Right ventricle myocardium inferior (tissue), 1 donor: Measurements from ENCODE around the gene CERS1. TPM values are rescaled to one million over a fixed set of nuclear protein-coding genes. Genes with fewer than 3 reads are reported as not detected.

Experiments used
- ATAC-seq: fragments of 200-7000 bp; cut with Tn5 transposase; one replicate; pipeline ENCODE4 v1.9.1; 2020; ENCODE audit warnings: mild to moderate bottlenecking, moderate library complexity
- DNase-seq: peaks from one replicate; pipeline ENCODE4 v3.0.0; 2021; ENCODE audit errors: missing footprints
- intact Hi-C: fragments of 100-400 bp; cut with DNase I; formaldehyde crosslinking; loops from one replicate; pipeline ENCODE4 v1.11.0; 2022
- long read RNA-seq: library from polyadenylated mRNA; unstranded; transcript quantifications from one replicate; pipeline ENCODE4 v2.0.0, GENCODE V29; 2021
- total RNA-seq: library from RNA; stranded (reverse); fragmentation: NEBNext Ultra II Directional; extraction: Animal tissue kit (Norgen Biotek cat#: 25700); gene quantifications from one replicate; pipeline ENCODE4 v1.2.1, GENCODE V29; 2021
- donor health status: DM: no; HTN: yes; CAD: no; lungs with severe emphysema.

Gene CERS1
- total RNA-seq, result 0.30 TPM
- long read RNA-seq, result 0 reads

GRCh38 chr19:18895824-18896341 is at the start of gene CERS1:
Gene CERS1 (minus strand): TSS chr19:18896158. CDS start chr19:18896072, 86 bp downstream.
- DNase-seq (no peak), ATAC-seq (no peak)
- intact Hi-C loops, result loop anchor here (10.0 kb wide), 1 partner anchor 89 kb away; no protein-coding TSS in a partner anchor

- DNase-seq (no peak), ATAC-seq (no peak)
- intact Hi-C loops, result no loop called here
These were observed 49.3 kb upstream of the CERS1 start for GRCh38 chr19:18945297-18945696.

- ATAC-seq, result no peak
- intact Hi-C loops, result no loop called here
These were observed 47.5 kb upstream of the CERS1 start for GRCh38 chr19:18943465-18943864.

GRCh38 chr19:18942692-18943091 is 46.7 kb upstream of the CERS1 start:
- intact Hi-C loops, result no loop called here
- no peak for DNase-seq
- no peak for ATAC-seq

More at GRCh38 chr19:18943465-18943864, 47.5 kb upstream of the CERS1 start:
- no peak for DNase-seq

GRCh38 chr19:18941628-18942354 is 45.8 kb upstream of the CERS1 start:
- intact Hi-C loops, result no loop called here
- ATAC-seq (no peak), DNase-seq (no peak)

- DNase-seq (peak; percentile 94), ATAC-seq (peak; percentile 86)
- intact Hi-C loops, result no loop called here
These were observed 45.0 kb upstream of the CERS1 start, which contains the start of gene HOMER3 for GRCh38 chr19:18940769-18941627. Gene HOMER3 (minus strand): TSS chr19:18941217. CDS start chr19:18938982, 2,235 bp downstream.

GRCh38 chr19:18939922-18940768 is 44.2 kb upstream of the CERS1 start:
- intact Hi-C loops, result no loop called here
- ATAC-seq (peak; percentile 26), DNase-seq (no peak)

- ATAC-seq, result no peak
- DNase-seq, result no peak
- intact Hi-C loops, result no loop called here
These were observed 43.2 kb upstream of the CERS1 start for GRCh38 chr19:18939163-18939562.

GRCh38 chr19:18933297-18933696 is 37.3 kb upstream of the CERS1 start:
- intact Hi-C loops, result no loop called here
- DNase-seq, result no peak
- ATAC-seq, result no peak

- DNase-seq (peak; percentile 91), ATAC-seq (peak; percentile 85)
- intact Hi-C loops, result no loop called here
These were observed 36.4 kb upstream of the CERS1 start for GRCh38 chr19:18932216-18932841.

GRCh38 chr19:18931316-18932162 is 35.6 kb upstream of the CERS1 start:
- DNase-seq (no peak), ATAC-seq (no peak)

GRCh38 chr19:18929311-18929710 is 33.4 kb upstream of the CERS1 start:
- intact Hi-C loops, result no loop called here
- DNase-seq (no peak), ATAC-seq (no peak)

More at GRCh38 chr19:18931316-18932162, 35.6 kb upstream of the CERS1 start:
- intact Hi-C loops, result no loop called here

GRCh38 chr19:18928018-18928805 is 32.3 kb upstream of the CERS1 start:
- ATAC-seq (no peak), DNase-seq (no peak)
- intact Hi-C loops, result no loop called here

GRCh38 chr19:18924684-18925213 is 28.8 kb upstream of the CERS1 start:
- DNase-seq (no peak), ATAC-seq (no peak)
- intact Hi-C loops, result no loop called here

GRCh38 chr19:18922228-18922985 is 26.4 kb upstream of the CERS1 start:
- ATAC-seq (no peak), DNase-seq (no peak)
- intact Hi-C loops, result no loop called here

- no peak for DNase-seq
- intact Hi-C loops, result no loop called here
- no peak for ATAC-seq
These were observed 25.6 kb upstream of the CERS1 start for GRCh38 chr19:18921593-18921992.
